Fibroblast of lung (primary cell): Measurements from ENCODE around the gene RGS19. TPM values are rescaled to one million over a fixed set of nuclear protein-coding genes. Genes with fewer than 3 reads are reported as not detected.
"Not testable (repeated sequence)": the region's sequence is repeated elsewhere in the genome, so short reads cannot be mapped to it uniquely, and the experiment has no call there.

Experiments
- DNase-seq, 2 donors: peaks; one replicate each; pipeline versions ENCODE4 v3.0.0 to v3.0.0-alpha.2; 2010; ENCODE audit warnings: low read depth in 2 of 2
- H2AFZ ChIP-seq: 2 replicates; pipeline ENCODE4 v1.5.1; 2012; ENCODE audit warnings: low read length, control low read depth, inconsistent platforms
- H3K27ac ChIP-seq: 2 replicates; pipeline ENCODE4 v1.5.1; 2011; ENCODE audit warnings: low read length, control low read depth; ENCODE audit not compliant: insufficient read depth
- H3K27me3 ChIP-seq: 2 replicates; pipeline ENCODE4 v1.5.1; 2011; ENCODE audit warnings: mild to moderate bottlenecking, low read length; ENCODE audit not compliant: control insufficient read depth, insufficient read depth
- H3K36me3 ChIP-seq: 2 replicates; pipeline ENCODE4 v1.5.1; 2011; ENCODE audit warnings: low read length; ENCODE audit not compliant: control insufficient read depth, insufficient read depth
- H3K4me1 ChIP-seq: 2 replicates; pipeline ENCODE4 v1.5.1; 2011; ENCODE audit warnings: low read length; ENCODE audit not compliant: control insufficient read depth, insufficient read depth; ENCODE audit errors: extremely low read depth
- H3K4me2 ChIP-seq: 2 replicates; pipeline ENCODE4 v1.5.1; 2011; ENCODE audit warnings: low read length, control low read depth; ENCODE audit not compliant: insufficient read depth; ENCODE audit errors: extremely low read depth
- H3K4me3 ChIP-seq, 4 experiments: fragments of 200-600 bp in 1 of 4; sonication (generic) in 1 of 4; replicated peaks in 1 of 4; 2 replicates each; pipeline ENCODE4 v1.5.1; 2011 to 2016; ENCODE audit warnings: low read length in 4 of 4, low read depth in 3 of 4, mild to moderate bottlenecking in 3 of 4, control low read depth in 2 of 4, inconsistent platforms in 1 of 4, mixed read lengths in 1 of 4; ENCODE audit not compliant: insufficient read depth in 1 of 4; ENCODE audit errors: control extremely low read depth in 1 of 4
- H3K79me2 ChIP-seq: 2 replicates; pipeline ENCODE4 v1.5.1; 2012; ENCODE audit warnings: mild to moderate bottlenecking, low read length, inconsistent platforms; ENCODE audit not compliant: control insufficient read depth, insufficient read depth
- H3K9ac ChIP-seq: 2 replicates; pipeline ENCODE4 v1.5.1; 2011; ENCODE audit warnings: mild to moderate bottlenecking, low read length, control low read depth; ENCODE audit not compliant: insufficient read depth
- H3K9me3 ChIP-seq: 2 replicates; pipeline ENCODE4 v1.5.1; 2012; ENCODE audit warnings: low read depth, low read length; ENCODE audit not compliant: control insufficient read depth, insufficient read depth
- H4K20me1 ChIP-seq: 2 replicates; pipeline ENCODE4 v1.5.1; 2011; ENCODE audit warnings: low read length; ENCODE audit not compliant: control insufficient read depth, insufficient read depth; ENCODE audit errors: extremely low read depth
- CTCF ChIP-seq, 2 donors: IDR thresholded peaks in 1 of 2; conservative IDR thresholded peaks in 1 of 2; 1 replicate in 1 of 2; 2 replicates in 1 of 2; pipeline ENCODE4 v1.5.1; 2011 to 2012; ENCODE audit warnings: low read length in 2 of 2, control low read depth in 1 of 2, inconsistent platforms in 1 of 2, low read depth in 1 of 2, mild to moderate bottlenecking in 1 of 2
- EZH2 ChIP-seq: IDR thresholded peaks from 2 replicates; pipeline ENCODE4 v1.5.1; 2012; ENCODE audit warnings: low read length, control low read depth, mild to moderate bottlenecking; ENCODE audit errors: missing control alignments
- polyA minus RNA-seq: library from RNA; depleted of rRNA, polyadenylated mRNA; stranded (reverse); fragments of >200 nt; gene quantifications from 2 replicates; pipeline ENCODE4 v1.2.3, GENCODE V29; 2011; ENCODE audit warnings: low replicate concordance
- polyA plus RNA-seq, 2 donors: library from polyadenylated mRNA; depleted of rRNA in 1 of 2; stranded (reverse) in 1 of 2; unstranded in 1 of 2; fragments of >200 nt; gene quantifications; 2 replicates each; pipeline ENCODE4 v1.2.1, GENCODE V29; 2011 to 2012; ENCODE audit warnings: missing spikeins in 1 of 2
- total RNA-seq: library from RNA; depleted of rRNA; stranded (reverse); fragments of >200 nt; gene quantifications from 2 replicates; pipeline ENCODE4 v1.2.1, GENCODE V29; 2014

Gene RGS19
- 9.1 and 11.6 TPM in 2 replicates for total RNA-seq
- polyA plus RNA-seq = 5.5 and 5.8 TPM in 2 replicates
- 8.9 and 9.8 TPM in 2 replicates for polyA plus RNA-seq (2012)
- 12.5 and 22.1 TPM in 2 replicates for polyA minus RNA-seq

GRCh38 chr20:64079273-64080012 lies at the start of gene RGS19:
Gene RGS19, minus strand, starts transcription at chr20:64079518. Its CDS starts 2,632 bp downstream, at chr20:64076886.
- H3K27me3 ChIP-seq = peaks cover 8% of the 10 kb centered on the region
- H3K79me2 ChIP-seq = no peaks in the 10 kb centered on the region
- H3K9me3 ChIP-seq = no peaks in the 10 kb centered on the region
- H3K4me3 ChIP-seq = peak within 1 kb of the TSS; percentile 58 to 89 (median 76)
- H3K27ac ChIP-seq = peak within 1 kb of the TSS; percentile 14
- H4K20me1 ChIP-seq = no peaks in the 10 kb centered on the region
- no peaks in the 10 kb centered on the region for H3K36me3 ChIP-seq
- TF ChIP-seq CTCF (conservative IDR thresholded peaks at IDR 0.05 in 1 of 2, IDR thresholded peaks at IDR 0.05 in 1 of 2; ENCODE audit: low read depth in 1 of 2, low read length in 2 of 2) = no peak
- peak within 1 kb of the TSS; percentile 87 for H3K4me2 ChIP-seq
- peak; percentile 44 to 67 for DNase-seq
- H2AFZ ChIP-seq = peak within 1 kb of the TSS; percentile 49
- peak within 1 kb of the TSS; percentile 55 for H3K9ac ChIP-seq
- peaks cover 10% of the 10 kb centered on the region for H3K4me1 ChIP-seq

GRCh38 chr20:64123517-64123916 lies 44.2 kb upstream of the RGS19 start:
- H3K27ac ChIP-seq, H2AFZ ChIP-seq, H3K27me3 ChIP-seq, H3K36me3 ChIP-seq, H3K9ac ChIP-seq, H4K20me1 ChIP-seq, H3K9me3 ChIP-seq, DNase-seq, H3K79me2 ChIP-seq, H3K4me1 ChIP-seq, H3K4me3 ChIP-seq, H3K4me2 ChIP-seq: not testable (repeated sequence)

- not testable (repeated sequence) for H3K9ac ChIP-seq, H4K20me1 ChIP-seq, H3K4me1 ChIP-seq, H2AFZ ChIP-seq, H3K4me2 ChIP-seq, H3K9me3 ChIP-seq, H3K27me3 ChIP-seq, H3K27ac ChIP-seq, H3K4me3 ChIP-seq, H3K79me2 ChIP-seq, H3K36me3 ChIP-seq, DNase-seq
These were observed 43.6 kb upstream of the RGS19 start for GRCh38 chr20:64122927-64123326.

- no peaks in the 10 kb centered on the region for H3K36me3 ChIP-seq
- no peaks in the 10 kb centered on the region for H3K9me3 ChIP-seq
- H3K9ac ChIP-seq = no peak overlapping the region
- no peak overlapping the region for H2AFZ ChIP-seq
- H3K79me2 ChIP-seq = no peaks in the 10 kb centered on the region
- TF ChIP-seq CTCF (conservative IDR thresholded peaks at IDR 0.05 in 1 of 2, IDR thresholded peaks at IDR 0.05 in 1 of 2; ENCODE audit: low read depth in 1 of 2, low read length in 2 of 2) (no peak), EZH2 (no peak)
- H4K20me1 ChIP-seq = no peaks in the 10 kb centered on the region
- H3K4me3 ChIP-seq = no peak overlapping the region
- H3K4me2 ChIP-seq = no peak overlapping the region
- DNase-seq = no peak
- H3K4me1 ChIP-seq = no peaks in the 10 kb centered on the region
- no peak overlapping the region for H3K27ac ChIP-seq
- H3K27me3 ChIP-seq = peaks cover under 1% of the 10 kb centered on the region
These were observed 42.3 kb upstream of the RGS19 start for GRCh38 chr20:64121586-64121985.
